ENCODE data around the gene FOLR2. TPM values are rescaled to one million over a fixed set of nuclear protein-coding genes. Genes with fewer than 3 reads are reported as not detected.

The FOLR2 gene
- total RNA-seq, 3 donors from 2014 or later (not counting 1 experiment from before 2014, with no cell fraction given), result not detected

DNA sequence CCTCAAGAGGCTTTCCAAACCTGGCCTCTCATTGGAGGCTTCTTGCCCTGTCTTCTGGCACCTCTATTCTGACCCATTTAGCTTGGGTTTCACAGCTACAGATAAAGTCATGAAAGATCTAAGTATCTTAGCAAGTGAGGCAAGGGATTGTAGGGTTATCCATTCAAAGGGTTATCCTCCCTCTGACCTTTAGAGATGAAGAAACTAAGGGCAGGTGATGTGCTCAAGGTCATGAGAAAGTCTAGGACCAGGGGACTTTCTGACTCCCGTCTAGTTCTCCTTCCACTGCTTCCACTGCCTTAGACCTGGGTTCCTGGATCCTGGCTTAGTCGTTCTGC lies 20.1 kb downstream of the FOLR2 start:
- H3K36me3 ChIP-seq (ENCODE audit: control insufficient read depth, insufficient read depth, low read length), result peaks cover 46% of the 10 kb centered on the region
- H3K27ac Mint-ChIP-seq, result no peak overlapping the region
- no peak for ATAC-seq

DNA sequence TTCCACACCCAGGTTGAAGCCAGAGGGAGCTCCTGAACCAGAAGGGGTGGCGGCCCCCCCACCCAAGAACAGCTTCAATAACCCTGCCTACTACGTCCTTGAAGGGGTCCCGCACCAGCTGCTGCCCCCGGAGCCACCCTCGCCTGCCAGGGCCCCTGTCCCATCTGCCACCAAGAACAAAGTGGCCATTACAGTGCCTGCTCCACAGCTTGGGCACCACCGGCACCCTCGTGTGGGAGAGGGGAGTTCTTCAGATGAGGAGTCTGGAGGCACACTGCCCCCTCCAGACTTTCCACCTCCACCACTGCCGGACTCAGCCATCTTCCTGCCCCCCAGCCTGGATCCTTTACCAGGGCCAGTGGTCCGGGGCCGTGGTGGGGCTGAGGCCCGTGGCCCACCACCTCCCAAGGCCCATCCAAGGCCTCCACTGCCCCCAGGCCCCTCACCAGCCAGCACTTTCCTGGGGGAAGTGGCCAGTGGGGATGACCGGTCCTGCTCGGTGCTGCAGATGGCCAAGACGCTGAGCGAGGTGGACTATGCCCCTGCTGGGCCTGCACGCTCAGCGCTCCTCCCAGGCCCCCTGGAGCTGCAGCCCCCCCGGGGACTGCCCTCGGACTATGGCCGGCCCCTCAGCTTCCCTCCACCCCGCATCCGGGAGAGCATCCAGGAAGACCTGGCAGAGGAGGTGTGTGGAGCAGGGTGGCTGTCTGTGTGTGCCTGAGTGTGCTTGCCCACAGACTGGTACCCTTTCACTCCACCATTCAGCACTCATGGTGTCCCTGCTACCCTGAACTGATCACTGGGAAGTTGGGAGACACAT lies 20.7 kb downstream of the FOLR2 start:
- H3K4me1 Mint-ChIP-seq, result peaks cover 18 to 50% of the 10 kb centered on the region in 2 donors
- peaks cover 21 to 24% of the 10 kb centered on the region in 2 donors for H3K27me3 Mint-ChIP-seq (ENCODE audit: low read depth in 2 of 2)
- H3K27ac ChIP-seq (ENCODE audit: low read length), result no peak overlapping the region
- ATAC-seq (no peak), DNase-seq (no peak)
- H3K36me3 ChIP-seq (ENCODE audit: control insufficient read depth, insufficient read depth, low read length), result peaks cover 41% of the 10 kb centered on the region
- peaks cover 18% of the 10 kb centered on the region for H3K27me3 ChIP-seq (ENCODE audit: control insufficient read depth, insufficient read depth, low read length)
- H3K4me3 ChIP-seq (ENCODE audit: low read length), result no peak overlapping the region
- H3K36me3 Mint-ChIP-seq, result no peaks in the 10 kb centered on the region
- intact Hi-C loops (cut with micrococcal nuclease), result no loop called here
- no peaks in the 10 kb centered on the region for H3K9me3 Mint-ChIP-seq
- WGBS (ENCODE audit: insufficient coverage), result 96% methylated on average over 20 of the region's 22 CpGs
- H3K4me3 Mint-ChIP-seq, result no peak overlapping the region
- no peak overlapping the region for H3K27ac Mint-ChIP-seq
- H3K4me1 ChIP-seq (ENCODE audit: control insufficient read depth, insufficient read depth, low read length), result peaks cover 21% of the 10 kb centered on the region
- no peaks in the 10 kb centered on the region for H3K9me3 ChIP-seq (ENCODE audit: control insufficient read depth, insufficient read depth, low read length)
- TF ChIP-seq, protein P1, sequence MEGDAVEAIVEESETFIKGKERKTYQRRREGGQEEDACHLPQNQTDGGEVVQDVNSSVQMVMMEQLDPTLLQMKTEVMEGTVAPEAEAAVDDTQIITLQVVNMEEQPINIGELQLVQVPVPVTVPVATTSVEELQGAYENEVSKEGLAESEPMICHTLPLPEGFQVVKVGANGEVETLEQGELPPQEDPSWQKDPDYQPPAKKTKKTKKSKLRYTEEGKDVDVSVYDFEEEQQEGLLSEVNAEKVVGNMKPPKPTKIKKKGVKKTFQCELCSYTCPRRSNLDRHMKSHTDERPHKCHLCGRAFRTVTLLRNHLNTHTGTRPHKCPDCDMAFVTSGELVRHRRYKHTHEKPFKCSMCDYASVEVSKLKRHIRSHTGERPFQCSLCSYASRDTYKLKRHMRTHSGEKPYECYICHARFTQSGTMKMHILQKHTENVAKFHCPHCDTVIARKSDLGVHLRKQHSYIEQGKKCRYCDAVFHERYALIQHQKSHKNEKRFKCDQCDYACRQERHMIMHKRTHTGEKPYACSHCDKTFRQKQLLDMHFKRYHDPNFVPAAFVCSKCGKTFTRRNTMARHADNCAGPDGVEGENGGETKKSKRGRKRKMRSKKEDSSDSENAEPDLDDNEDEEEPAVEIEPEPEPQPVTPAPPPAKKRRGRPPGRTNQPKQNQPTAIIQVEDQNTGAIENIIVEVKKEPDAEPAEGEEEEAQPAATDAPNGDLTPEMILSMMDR (IDR thresholded peaks at IDR 0.05), result no peak

More for the DNA sequence above, 20.1 kb downstream of the FOLR2 start:
- intact Hi-C loops (cut with micrococcal nuclease), result no loop called here
- Histone ChIP-seq H3K27ac (ENCODE audit: low read length) (no peak overlapping the region), H3K27me3 (ENCODE audit: control insufficient read depth, insufficient read depth, low read length) (peaks cover 15% of the 10 kb centered on the region), H3K9me3 (ENCODE audit: control insufficient read depth, insufficient read depth, low read length) (no peaks in the 10 kb centered on the region), H3K4me1 (ENCODE audit: control insufficient read depth, insufficient read depth, low read length) (peaks cover 21% of the 10 kb centered on the region), H3K4me3 (ENCODE audit: low read length) (no peak overlapping the region)
- no peak for DNase-seq
- H3K27me3 Mint-ChIP-seq (ENCODE audit: low read depth in 2 of 2), result peaks cover 15 to 18% of the 10 kb centered on the region in 2 donors
- TF ChIP-seq, protein P1 (IDR thresholded peaks at IDR 0.05), result no peak
- peaks cover 18 to 46% of the 10 kb centered on the region in 2 donors for H3K4me1 Mint-ChIP-seq
- no peaks in the 10 kb centered on the region for H3K36me3 Mint-ChIP-seq
- H3K9me3 Mint-ChIP-seq, result no peaks in the 10 kb centered on the region
- WGBS (ENCODE audit: insufficient coverage), result 95% methylated on average over 2 of the region's 2 CpGs
- no peak overlapping the region for H3K4me3 Mint-ChIP-seq

DNA sequence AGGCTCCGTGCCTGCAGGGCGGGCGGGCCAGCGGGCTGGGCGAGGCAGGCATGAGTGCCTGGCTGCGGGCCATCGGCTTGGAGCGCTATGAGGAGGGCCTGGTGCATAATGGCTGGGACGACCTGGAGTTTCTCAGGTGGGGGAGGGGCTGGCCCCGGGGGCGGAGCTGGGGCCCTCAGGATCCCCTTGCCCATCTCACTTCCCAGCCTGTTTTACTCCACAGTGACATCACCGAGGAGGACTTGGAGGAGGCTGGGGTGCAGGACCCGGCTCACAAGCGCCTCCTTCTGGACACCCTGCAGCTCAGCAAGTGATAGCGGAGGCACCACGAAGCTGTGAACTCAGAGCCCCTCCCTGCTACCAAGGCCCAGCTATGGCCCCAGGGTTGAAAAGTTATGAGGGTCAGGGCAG lies 21.5 kb downstream of the FOLR2 start:
- H3K27me3 ChIP-seq (ENCODE audit: control insufficient read depth, insufficient read depth, low read length), result peaks cover 24% of the 10 kb centered on the region
- TF ChIP-seq, protein P1 (IDR thresholded peaks at IDR 0.05), result peak; percentile 48
- no peaks in the 10 kb centered on the region for H3K9me3 ChIP-seq (ENCODE audit: control insufficient read depth, insufficient read depth, low read length)
- Mint-ChIP-seq H3K27me3 (ENCODE audit: low read depth in 2 of 2) (peaks cover 28 to 31% of the 10 kb centered on the region in 2 donors), H3K9me3 (no peaks in the 10 kb centered on the region), H3K36me3 (no peaks in the 10 kb centered on the region), H3K4me1 (peaks cover 18 to 47% of the 10 kb centered on the region in 2 donors), H3K4me3 (no peak overlapping the region), H3K27ac (no peak overlapping the region)
- 77% methylated on average over 16 of the region's 16 CpGs for WGBS (ENCODE audit: insufficient coverage)
- peaks cover 21% of the 10 kb centered on the region for H3K4me1 ChIP-seq (ENCODE audit: control insufficient read depth, insufficient read depth, low read length)
- intact Hi-C loops (cut with micrococcal nuclease), result loop anchor here (2.0 kb wide), 1 partner anchor 13 kb away; the partner anchor contains the start of gene INPPL1
- no peak overlapping the region for H3K27ac ChIP-seq (ENCODE audit: low read length)
- peak; percentile 61 to 75 (median 67) for ATAC-seq
- DNase-seq, result peak in 1 of 2 donors; percentile 70
- H3K4me3 ChIP-seq (ENCODE audit: low read length), result no peak overlapping the region
- H3K36me3 ChIP-seq (ENCODE audit: control insufficient read depth, insufficient read depth, low read length), result peaks cover 34% of the 10 kb centered on the region
